Measurements from ENCODE around the gene KRTAP19-2.
"Not testable (repeated sequence)": the region's sequence is repeated elsewhere in the genome, so short reads cannot be mapped to it uniquely, and the experiment has no call there.

The KRTAP19-2 gene

GRCh38 chr21:30487336-30487735 lies at the start of gene KRTAP19-2:
KRTAP19-2 (minus strand) TSS chr21:30487436; CDS start chr21:30487348, 88 bp downstream.
- no peak for DNase-seq

- DNase-seq, result no peak
Measured at GRCh38 chr21:30518876-30519275, 31.6 kb upstream of the KRTAP19-2 start.

GRCh38 chr21:30515681-30516080 lies 28.4 kb upstream of the KRTAP19-2 start:
- no peak for DNase-seq

GRCh38 chr21:30505621-30506205 lies 18.5 kb upstream of the KRTAP19-2 start:
- DNase-seq, result not testable (repeated sequence)

GRCh38 chr21:30502041-30502440 lies 14.8 kb upstream of the KRTAP19-2 start, which contains the start of gene KRTAP19-5:
KRTAP19-5 (minus strand) TSS chr21:30502141; CDS start chr21:30502090, 51 bp downstream.
- no peak for DNase-seq

- no peak for DNase-seq
Measured at GRCh38 chr21:30497065-30497464, 9.8 kb upstream of the KRTAP19-2 start, which contains the start of gene KRTAP19-4. KRTAP19-4 (minus strand) TSS chr21:30497165; CDS start chr21:30497110, 55 bp downstream.

- no peak for DNase-seq
Measured at GRCh38 chr21:30491963-30492428, 4.8 kb upstream of the KRTAP19-2 start, which contains the start of gene KRTAP19-3. KRTAP19-3 (minus strand) TSS chr21:30492013; CDS start chr21:30491957, 56 bp downstream.

GRCh38 chr21:30486180-30486579 lies 1.1 kb downstream of the KRTAP19-2 start:
- no peak for DNase-seq

- no peak for DNase-seq
Measured at GRCh38 chr21:30482130-30482529, 5.1 kb downstream of the KRTAP19-2 start.

- DNase-seq, result no peak
Measured at GRCh38 chr21:30480145-30480544, 7.1 kb downstream of the KRTAP19-2 start, which contains the start of gene KRTAP19-1. KRTAP19-1 (minus strand) TSS chr21:30480367; CDS start chr21:30480317, 50 bp downstream.

- no peak for DNase-seq
Measured at GRCh38 chr21:30479259-30479658, 8.0 kb downstream of the KRTAP19-2 start.

- no peak for DNase-seq
Measured at GRCh38 chr21:30478004-30478403, 9.2 kb downstream of the KRTAP19-2 start.

- DNase-seq, result no peak
Measured at GRCh38 chr21:30468900-30469714, 18.1 kb downstream of the KRTAP19-2 start.

- DNase-seq, result no peak
Measured at GRCh38 chr21:30463713-30464112, 23.5 kb downstream of the KRTAP19-2 start.

GRCh38 chr21:30448514-30448913 lies 38.7 kb downstream of the KRTAP19-2 start:
- DNase-seq, result no peak

- no peak for DNase-seq
Measured at GRCh38 chr21:30447056-30447455, 40.2 kb downstream of the KRTAP19-2 start.

- DNase-seq, result no peak
Measured at GRCh38 chr21:30444204-30444603, 43.0 kb downstream of the KRTAP19-2 start.

- DNase-seq, result no peak
Measured at GRCh38 chr21:30443226-30443625, 44.0 kb downstream of the KRTAP19-2 start.

- no peak for DNase-seq
Measured at GRCh38 chr21:30439975-30440374, 47.3 kb downstream of the KRTAP19-2 start, which contains the start of gene KRTAP15-1. KRTAP15-1 (plus strand) TSS chr21:30440275; CDS start chr21:30440328, 53 bp downstream.
